K562 (cell line): Measurements from ENCODE around the gene C2orf81. TPM values are rescaled to one million over a fixed set of nuclear protein-coding genes. Genes with fewer than 3 reads are reported as not detected.
A peak's percentile ranks its signal among the peaks of the same experiment; 100 is the strongest.

Experiments used
- AFF1 ChIP-seq, 2 experiments: fragments of 450-650 bp; IDR thresholded peaks; 2 replicates each; pipeline ENCODE4 v1.6.1; 2018; ENCODE audit warnings: mild to moderate bottlenecking in 2 of 2, low read depth in 1 of 2; ENCODE audit not compliant: partially characterized antibody in 2 of 2
- ETS1 ChIP-seq: conservative IDR thresholded peaks from 2 replicates; pipeline ENCODE4 v1.6.1; 2011; ENCODE audit warnings: low read depth, mild to moderate bottlenecking, low read length; ENCODE audit not compliant: control insufficient read depth
- HCFC1 ChIP-seq: IDR thresholded peaks from 2 replicates; pipeline ENCODE4 v1.6.1; 2012; ENCODE audit warnings: low read depth, low read length, improper control_type of control experiment
- MED1 ChIP-seq: sonication (generic); formaldehyde crosslinking; IDR thresholded peaks from 2 replicates; pipeline ENCODE4 v1.8.1; 2023; ENCODE audit warnings: missing genetic modification reagents, borderline replicate concordance
- MEF2D ChIP-seq: conservative IDR thresholded peaks from 2 replicates; pipeline ENCODE4 v1.6.1; 2016; ENCODE audit warnings: low read depth, missing genetic modification characterization, missing compliant biosample characterization
- MYBL2 ChIP-seq, 2 experiments: fragments of 450-650 bp in 1 of 2; sonication (generic) in 1 of 2; formaldehyde crosslinking in 1 of 2; IDR thresholded peaks; 2 replicates each; pipeline versions ENCODE4 v1.6.1 to v1.8.1; 2017 to 2022; ENCODE audit warnings: borderline replicate concordance in 1 of 2, inconsistent platforms in 1 of 2, low read depth in 1 of 2, mild to moderate bottlenecking in 1 of 2, missing genetic modification reagents in 1 of 2, moderate library complexity in 1 of 2
- OTX1 ChIP-seq: fragments of 450-650 bp; formaldehyde crosslinking; IDR thresholded peaks from 2 replicates; pipeline ENCODE4 v1.4.0; 2022; ENCODE audit warnings: mild to moderate bottlenecking
- POLR3A ChIP-seq: IDR thresholded peaks from 2 replicates; pipeline ENCODE4 v1.6.1; 2011; ENCODE audit warnings: borderline replicate concordance, mild to moderate bottlenecking, moderate library complexity; ENCODE audit not compliant: insufficient read length, insufficient read depth; ENCODE audit errors: extremely low read depth
- RBM22 ChIP-seq: fragments of 200-400 bp; formaldehyde crosslinking; IDR thresholded peaks from 2 replicates; pipeline ENCODE4 v1.6.1; 2018; ENCODE audit warnings: low read length, low read depth; ENCODE audit not compliant: poor library complexity, severe bottlenecking
- THRA ChIP-seq: fragments of 450-650 bp; IDR thresholded peaks from 2 replicates; pipeline ENCODE4 v1.6.1; 2017; ENCODE audit warnings: mild to moderate bottlenecking, moderate library complexity
- USF2 ChIP-seq: sonication (generic); formaldehyde crosslinking; IDR thresholded peaks from 2 replicates; pipeline ENCODE4 v1.5.0; 2020; ENCODE audit warnings: missing genetic modification reagents
- ZC3H4 ChIP-seq: sonication (generic); formaldehyde crosslinking; IDR thresholded peaks from 2 replicates; pipeline ENCODE4 v1.9.0; 2021; ENCODE audit warnings: missing genetic modification reagents, borderline replicate concordance
- ZNF717 ChIP-seq: fragments of 250-450 bp; sonication (Bioruptor Pico); IDR thresholded peaks from 2 replicates; pipeline ENCODE4 v1.5.0; 2021
- polyA plus RNA-seq, 8 experiments: library from polyadenylated mRNA; depleted of rRNA in 4 of 8; stranded (reverse) in 5 of 8; unstranded in 3 of 8; fragments of >200 nt; fragmentation: Nextera tagmentation in 2 of 8; fragmentation: Illumina TruSeq in 1 of 8; extraction: Ambion mirVana in 2 of 8; extraction: Trizol in 1 of 8; gene quantifications; 2 replicates each; pipeline versions ENCODE4 v1.2.1 to v1.2.3, GENCODE V29; 2011 to 2014; ENCODE audit warnings: inconsistent platforms in 1 of 8, missing spikeins in 1 of 8
- total RNA-seq, 7 experiments: library from RNA; depleted of rRNA in 6 of 7; stranded (reverse); fragments of >200 nt in 6 of 7; fragmentation: Illumina TruSeq in 2 of 7; extraction: Trizol in 2 of 7; gene quantifications; 2 replicates each; pipeline versions ENCODE4 v1.2.1 to v1.2.3, GENCODE V29; 2011 to 2021; ENCODE audit warnings: low replicate concordance in 1 of 7
- TF ChIP-seq, protein P1 (sequence below): sonication (generic); formaldehyde crosslinking; IDR thresholded peaks from 2 replicates; pipeline ENCODE4 v1.8.0; 2023; ENCODE audit warnings: mild to moderate bottlenecking, missing genetic modification reagents
- TF ChIP-seq, protein P2 (sequence below): IDR thresholded peaks from 2 replicates; pipeline ENCODE4 v1.6.1; 2011; ENCODE audit not compliant: insufficient read length; ENCODE audit errors: extremely low read depth

The C2orf81 gene
- total and polyA plus RNA-seq, 9 of the 15 experiments (the other 6 are each of a cell fraction or from before 2014, with no cell fraction given): 0.06 TPM; not detected in 8

DNA sequence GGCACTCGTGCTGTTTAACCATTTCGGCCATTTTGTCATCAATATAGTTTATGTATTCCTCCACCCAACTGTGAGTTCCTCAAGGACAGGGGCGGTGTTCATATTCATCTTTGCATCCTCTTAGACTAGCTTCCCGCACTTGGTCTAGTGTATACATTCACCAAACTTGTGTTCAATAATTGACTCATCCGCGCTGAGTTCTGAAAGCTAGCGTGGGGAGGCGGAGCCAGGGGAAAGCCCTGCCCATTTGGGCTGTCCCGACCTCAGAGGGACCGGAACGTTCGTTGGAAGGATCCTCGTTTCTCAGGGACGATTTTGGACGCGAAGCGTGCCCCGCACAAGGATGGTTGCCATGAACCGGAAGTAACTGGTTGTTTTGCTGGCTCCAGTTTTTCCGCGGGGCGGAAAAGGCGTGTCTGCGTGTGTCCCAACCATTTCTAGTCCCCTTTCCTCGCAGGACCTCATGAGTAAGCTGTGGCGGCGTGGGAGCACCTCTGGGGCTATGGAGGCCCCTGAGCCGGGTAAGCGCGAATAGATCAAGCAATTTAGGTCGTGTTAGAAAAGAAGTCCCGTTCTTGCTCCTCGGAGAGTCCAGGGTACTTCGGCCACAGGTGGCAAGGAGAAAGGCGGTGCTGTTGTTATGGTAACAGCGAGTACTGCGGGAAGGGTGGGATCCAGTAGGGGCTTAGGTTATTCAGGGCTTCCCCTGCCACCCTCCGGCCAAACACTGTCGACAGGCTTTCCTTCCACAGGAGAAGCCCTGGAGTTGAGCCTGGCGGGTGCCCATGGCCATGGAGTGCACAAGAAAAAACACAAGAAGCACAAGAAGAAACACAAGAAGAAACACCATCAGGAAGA lies 33.5 kb upstream of the C2orf81 start, which contains the start of gene INO80B (continued):
- TF ChIP-seq, protein P1, sequence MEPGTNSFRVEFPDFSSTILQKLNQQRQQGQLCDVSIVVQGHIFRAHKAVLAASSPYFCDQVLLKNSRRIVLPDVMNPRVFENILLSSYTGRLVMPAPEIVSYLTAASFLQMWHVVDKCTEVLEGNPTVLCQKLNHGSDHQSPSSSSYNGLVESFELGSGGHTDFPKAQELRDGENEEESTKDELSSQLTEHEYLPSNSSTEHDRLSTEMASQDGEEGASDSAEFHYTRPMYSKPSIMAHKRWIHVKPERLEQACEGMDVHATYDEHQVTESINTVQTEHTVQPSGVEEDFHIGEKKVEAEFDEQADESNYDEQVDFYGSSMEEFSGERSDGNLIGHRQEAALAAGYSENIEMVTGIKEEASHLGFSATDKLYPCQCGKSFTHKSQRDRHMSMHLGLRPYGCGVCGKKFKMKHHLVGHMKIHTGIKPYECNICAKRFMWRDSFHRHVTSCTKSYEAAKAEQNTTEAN (CRISPR knock-in tag): no peak
- TF ChIP-seq ZNF717 (CRISPR knock-in tag): no peak
- TF ChIP-seq ZC3H4 (CRISPR knock-in tag): no peak
- no peak for TF ChIP-seq AFF1 (IDR thresholded peaks at IDR 0.05; ENCODE audit: low read depth in 1 of 2, partially characterized antibody in 2 of 2)
- no peak for TF ChIP-seq RBM22
- TF ChIP-seq, protein P2, sequence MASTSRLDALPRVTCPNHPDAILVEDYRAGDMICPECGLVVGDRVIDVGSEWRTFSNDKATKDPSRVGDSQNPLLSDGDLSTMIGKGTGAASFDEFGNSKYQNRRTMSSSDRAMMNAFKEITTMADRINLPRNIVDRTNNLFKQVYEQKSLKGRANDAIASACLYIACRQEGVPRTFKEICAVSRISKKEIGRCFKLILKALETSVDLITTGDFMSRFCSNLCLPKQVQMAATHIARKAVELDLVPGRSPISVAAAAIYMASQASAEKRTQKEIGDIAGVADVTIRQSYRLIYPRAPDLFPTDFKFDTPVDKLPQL: no peak
- TF ChIP-seq THRA: no peak
- TF ChIP-seq MED1: no peak
- TF ChIP-seq OTX1 (CRISPR knock-in tag): 0 out of 2 replicates have a peak, but pooled peaks have one; percentile 51
- TF ChIP-seq HCFC1: peak; percentile 99
- TF ChIP-seq MYBL2 (IDR thresholded peaks at IDR 0.05; ENCODE audit: low read depth): no peak
- no peak for TF ChIP-seq MYBL2 (CRISPR knock-in tag; IDR thresholded peaks at IDR 0.05; ENCODE audit: borderline replicate concordance)
- TF ChIP-seq USF2: no peak
- TF ChIP-seq MEF2D (tag): peak; percentile 69
- peak; percentile 93 for TF ChIP-seq ETS1
- TF ChIP-seq POLR3A: no peak
